Natural killer cell (primary cell): ENCODE measurements around the gene AADACL3. TPM values are rescaled to one million over a fixed set of nuclear protein-coding genes. Genes with fewer than 3 reads are reported as not detected.
"Not testable (repeated sequence)": the region's sequence is repeated elsewhere in the genome, so short reads cannot be mapped to it uniquely, and the experiment has no call there.

Experiments used
- ATAC-seq, 3 donors: fragments of 150-1000 bp in 2 of 3; fragments of 200-7000 bp in 1 of 3; cut with Tn5 transposase; 1 replicate in 1 of 3; 2 replicates in 2 of 3; pipeline ENCODE4 v1.10.0; 2021; ENCODE audit warnings: mild to moderate bottlenecking in 2 of 3, moderate library complexity in 2 of 3
- DNase-seq, 2 donors: peaks; one replicate each; pipeline versions ENCODE4 v3.0.0 to v3.0.0-alpha.2; 2013 to 2021; ENCODE audit warnings: mixed read lengths in 1 of 2
- H3K27ac ChIP-seq: one replicate; pipeline ENCODE4 v1.5.1; 2013; ENCODE audit warnings: mild to moderate bottlenecking, low read length
- H3K27me3 ChIP-seq: one replicate; pipeline ENCODE4 v1.6.1; 2013; ENCODE audit warnings: low read length; ENCODE audit not compliant: control insufficient read depth, insufficient read depth
- H3K36me3 ChIP-seq: one replicate; pipeline ENCODE4 v1.6.1; 2013; ENCODE audit warnings: low read length; ENCODE audit not compliant: control insufficient read depth, insufficient read depth
- H3K4me1 ChIP-seq: one replicate; pipeline ENCODE4 v1.6.1; 2013; ENCODE audit warnings: low read length; ENCODE audit not compliant: control insufficient read depth, insufficient read depth
- H3K4me3 ChIP-seq: one replicate; pipeline ENCODE4 v1.5.1; 2013; ENCODE audit warnings: low read length
- H3K9me3 ChIP-seq: one replicate; pipeline ENCODE4 v1.6.1; 2013; ENCODE audit warnings: low read length; ENCODE audit not compliant: control insufficient read depth, insufficient read depth
- H3K27ac Mint-ChIP-seq, 2 donors: one replicate each; pipeline ENCODE4 v1.8.0; 2022; ENCODE audit warnings: mild to moderate bottlenecking in 2 of 2, mixed read lengths in 2 of 2, moderate library complexity in 1 of 2
- H3K27me3 Mint-ChIP-seq, 2 donors: one replicate each; pipeline ENCODE4 v1.8.0; 2022; ENCODE audit warnings: low read depth in 2 of 2, mixed read lengths in 2 of 2
- H3K36me3 Mint-ChIP-seq: one replicate; pipeline ENCODE4 v1.8.0; 2022; ENCODE audit warnings: mixed read lengths
- H3K4me1 Mint-ChIP-seq, 2 donors: one replicate each; pipeline ENCODE4 v1.8.0; 2022; ENCODE audit warnings: mixed read lengths in 2 of 2
- H3K4me3 Mint-ChIP-seq: one replicate; pipeline ENCODE4 v1.8.0; 2022; ENCODE audit warnings: mild to moderate bottlenecking, moderate library complexity, mixed read lengths
- H3K9me3 Mint-ChIP-seq, 2 donors: one replicate each; pipeline ENCODE4 v1.8.0; 2022; ENCODE audit warnings: mixed read lengths in 2 of 2
- CTCF ChIP-seq: fragments of 200-600 bp; IDR thresholded peaks from one replicate; pipeline ENCODE4 v1.8.0; 2022; ENCODE audit warnings: antibody characterized with exemption
- WGBS: methylation state at CpG from one replicate; pipeline ENCODE4 v1.1.7; 2013; ENCODE audit warnings: missing lambda C conversion rate; ENCODE audit not compliant: insufficient coverage; 5-methylcytosine and 5-hydroxymethylcytosine counted together
- intact Hi-C: fragments of 100-400 bp; cut with micrococcal nuclease; formaldehyde crosslinking; loops from one replicate; pipeline ENCODE4 v1.14.2; 2022
- total RNA-seq, 4 donors: library from RNA; stranded (reverse); fragments of 120-200 nt in 1 of 4; gene quantifications; one replicate each; pipeline versions ENCODE4 v1.2.3 to v1.2.4, GENCODE V29; 2013 to 2022

AADACL3 gene
- total RNA-seq, 3 donors from 2014 or later (not counting 1 experiment from before 2014, with no cell fraction given), result not detected

- ATAC-seq (no peak), DNase-seq (no peak)
- Histone ChIP-seq H3K4me3 (no peak overlapping the region), H3K36me3 (no peaks in the 10 kb centered on the region), H3K27ac (no peak overlapping the region), H3K9me3 (no peaks in the 10 kb centered on the region), H3K4me1 (no peaks in the 10 kb centered on the region), H3K27me3 (no peaks in the 10 kb centered on the region)
- Mint-ChIP-seq H3K27ac (no peak overlapping the region), H3K27me3 (peaks cover 11 to 50% of the 10 kb centered on the region in 2 donors), H3K9me3 (no peaks in the 10 kb centered on the region), H3K36me3 (no peaks in the 10 kb centered on the region), H3K4me1 (no peaks in the 10 kb centered on the region), H3K4me3 (no peak overlapping the region)
- intact Hi-C loops, result no loop called here
- no peak for TF ChIP-seq CTCF
- WGBS, result 87% methylated on average over 8 of the region's 8 CpGs
Measured at GRCh38 chr1:12712929-12713328, 3.0 kb upstream of the AADACL3 start.

GRCh38 chr1:12713651-12714050, 2.3 kb upstream of the AADACL3 start:
- WGBS, result 87% methylated on average over 4 of the region's 5 CpGs
- H3K36me3 Mint-ChIP-seq, result not testable (repeated sequence)

GRCh38 chr1:12714710-12715475, 1.0 kb upstream of the AADACL3 start:
- no peaks in the 10 kb centered on the region for H3K36me3 ChIP-seq
- no peak for ATAC-seq
- H3K27me3 Mint-ChIP-seq, result peaks cover 11 to 47% of the 10 kb centered on the region in 2 donors
- no peak overlapping the region for H3K4me3 ChIP-seq
- DNase-seq, result no peak
- no peak for TF ChIP-seq CTCF
- H3K27me3 ChIP-seq, result no peaks in the 10 kb centered on the region
- no peaks in the 10 kb centered on the region for H3K4me1 ChIP-seq
- H3K4me1 Mint-ChIP-seq, result no peaks in the 10 kb centered on the region
- H3K36me3 Mint-ChIP-seq, result no peaks in the 10 kb centered on the region
- H3K9me3 Mint-ChIP-seq, result no peaks in the 10 kb centered on the region
- no peak overlapping the region for H3K27ac ChIP-seq
- no peaks in the 10 kb centered on the region for H3K9me3 ChIP-seq
- H3K27ac Mint-ChIP-seq, result no peak overlapping the region
- WGBS, result 79% methylated on average over 3 of the region's 3 CpGs
- intact Hi-C loops, result no loop called here
- H3K4me3 Mint-ChIP-seq, result no peak overlapping the region

More at GRCh38 chr1:12713651-12714050, 2.3 kb upstream of the AADACL3 start:
- H3K27me3 ChIP-seq, H3K4me1 Mint-ChIP-seq, H3K27ac Mint-ChIP-seq, DNase-seq, intact Hi-C loops, H3K4me3 Mint-ChIP-seq, H3K27ac ChIP-seq, H3K36me3 ChIP-seq, H3K9me3 ChIP-seq, H3K9me3 Mint-ChIP-seq, ATAC-seq, H3K4me3 ChIP-seq, H3K4me1 ChIP-seq: not testable (repeated sequence)
- H3K27me3 Mint-ChIP-seq, result peaks cover 11 to 50% of the 10 kb centered on the region in 2 donors

GRCh38 chr1:12717301-12717838, 1.5 kb downstream of the AADACL3 start:
- Histone ChIP-seq H3K27ac (no peak overlapping the region), H3K4me1 (no peaks in the 10 kb centered on the region), H3K36me3 (no peaks in the 10 kb centered on the region), H3K4me3 (no peak overlapping the region), H3K27me3 (no peaks in the 10 kb centered on the region), H3K9me3 (no peaks in the 10 kb centered on the region)
- no peak overlapping the region for H3K4me3 Mint-ChIP-seq
- 72% methylated on average over 6 of the region's 7 CpGs for WGBS
- TF ChIP-seq CTCF, result no peak
- H3K9me3 Mint-ChIP-seq, result no peaks in the 10 kb centered on the region
- intact Hi-C loops, result no loop called here
- no peak overlapping the region for H3K27ac Mint-ChIP-seq
- ATAC-seq, result no peak
- H3K4me1 Mint-ChIP-seq, result no peaks in the 10 kb centered on the region
- no peaks in the 10 kb centered on the region for H3K36me3 Mint-ChIP-seq
- no peak for DNase-seq
- peaks cover 14 to 23% of the 10 kb centered on the region in 2 donors for H3K27me3 Mint-ChIP-seq
